ENCODE measurements around the gene ANKRD33B. TPM values are rescaled to one million over a fixed set of nuclear protein-coding genes. Genes with fewer than 3 reads are reported as not detected.

ANKRD33B gene
- total RNA-seq, 1 donor from 2014 or later: 0.84 TPM

DNA sequence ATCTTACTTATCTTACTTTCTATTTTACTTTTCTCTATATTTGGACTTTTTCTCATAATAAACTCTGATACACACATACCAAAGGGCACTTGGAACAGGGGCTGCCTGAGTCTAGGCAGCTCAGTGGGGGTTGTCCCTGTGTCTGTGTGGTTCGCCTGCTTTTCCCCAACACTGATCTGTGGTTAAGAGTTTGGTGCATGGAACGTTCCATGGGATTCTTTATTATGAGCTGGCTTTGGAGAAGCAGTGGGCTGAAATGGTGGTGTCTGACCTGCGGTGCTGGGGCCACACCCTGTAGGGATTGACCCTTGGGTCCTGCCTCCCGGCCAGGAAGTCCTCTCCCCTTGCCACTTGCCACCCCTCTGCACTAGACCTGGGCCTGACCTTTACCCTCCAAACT, 47.4 kb downstream of the ANKRD33B start:
- Mint-ChIP-seq H3K4me1 (peaks cover 12% of the 10 kb centered on the region), H3K4me3 (no peak overlapping the region), H3K36me3 (ENCODE audit: low read depth) (no peaks in the 10 kb centered on the region), H3K27me3 (ENCODE audit: low read depth) (peaks cover 11% of the 10 kb centered on the region), H3K27ac (ENCODE audit: unreplicated experiment) (no peak overlapping the region), H3K9me3 (no peaks in the 10 kb centered on the region)
- TF ChIP-seq CTCF (conservative IDR thresholded peaks at IDR 0.05): no peak
- DNase-seq (ENCODE audit: low read depth, low spot score): no peak

- Mint-ChIP-seq H3K4me1 (peaks cover 6% of the 10 kb centered on the region), H3K9me3 (no peaks in the 10 kb centered on the region), H3K27ac (ENCODE audit: unreplicated experiment) (no peak overlapping the region), H3K36me3 (ENCODE audit: low read depth) (no peaks in the 10 kb centered on the region), H3K27me3 (ENCODE audit: low read depth) (peaks cover 11% of the 10 kb centered on the region), H3K4me3 (no peak overlapping the region)
- DNase-seq (ENCODE audit: low read depth, low spot score): no peak
- no peak for TF ChIP-seq CTCF (conservative IDR thresholded peaks at IDR 0.05)
Observed at GRCh38 chr5:10612251-10612650, 48.4 kb downstream of the ANKRD33B start.

- Mint-ChIP-seq H3K27ac (ENCODE audit: unreplicated experiment) (no peak overlapping the region), H3K27me3 (ENCODE audit: low read depth) (peaks cover 2% of the 10 kb centered on the region), H3K36me3 (ENCODE audit: low read depth) (no peaks in the 10 kb centered on the region), H3K4me3 (no peak overlapping the region), H3K4me1 (no peaks in the 10 kb centered on the region), H3K9me3 (peaks cover 3% of the 10 kb centered on the region)
- no peak for TF ChIP-seq CTCF (conservative IDR thresholded peaks at IDR 0.05)
- DNase-seq (ENCODE audit: low read depth, low spot score): no peak
Observed at GRCh38 chr5:10615693-10616092, 51.8 kb downstream of the ANKRD33B start.

DNA sequence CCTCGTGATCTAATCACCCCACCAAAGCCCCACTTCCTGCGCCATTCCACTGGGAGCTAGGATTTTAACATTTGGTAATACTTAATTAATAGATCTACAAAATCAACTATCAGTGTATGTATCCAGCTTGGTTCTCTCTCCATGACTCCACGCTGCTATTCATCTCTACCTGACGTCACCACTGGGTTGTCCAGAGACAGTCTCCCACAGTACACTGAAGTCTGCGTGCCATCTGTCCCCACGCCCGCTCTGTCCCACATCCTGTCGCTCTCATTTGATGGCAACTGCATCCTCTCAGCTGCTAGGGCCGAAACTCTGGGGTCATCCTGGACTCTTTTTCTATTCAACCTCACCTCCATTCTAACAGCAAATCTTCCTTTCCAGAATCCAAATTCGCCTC, 53.2 kb downstream of the ANKRD33B start:
- H3K27me3 Mint-ChIP-seq (ENCODE audit: low read depth): peaks cover 5% of the 10 kb centered on the region
- H3K9me3 Mint-ChIP-seq: peaks cover 9% of the 10 kb centered on the region
- no peak for DNase-seq (ENCODE audit: low read depth, low spot score)
- no peaks in the 10 kb centered on the region for H3K4me1 Mint-ChIP-seq
- no peaks in the 10 kb centered on the region for H3K36me3 Mint-ChIP-seq (ENCODE audit: low read depth)
- no peak for TF ChIP-seq CTCF (conservative IDR thresholded peaks at IDR 0.05)
- no peak overlapping the region for H3K4me3 Mint-ChIP-seq
- peak overlapping the region; percentile 58 for H3K27ac Mint-ChIP-seq (ENCODE audit: unreplicated experiment)

- Mint-ChIP-seq H3K4me3 (no peak overlapping the region), H3K27me3 (ENCODE audit: low read depth) (peaks cover 5% of the 10 kb centered on the region), H3K9me3 (peaks cover 9% of the 10 kb centered on the region), H3K27ac (ENCODE audit: unreplicated experiment) (no peak overlapping the region), H3K4me1 (no peaks in the 10 kb centered on the region), H3K36me3 (ENCODE audit: low read depth) (no peaks in the 10 kb centered on the region)
- no peak for DNase-seq (ENCODE audit: low read depth, low spot score)
- TF ChIP-seq CTCF (conservative IDR thresholded peaks at IDR 0.05): no peak
Observed at GRCh38 chr5:10618311-10618710, 54.4 kb downstream of the ANKRD33B start.

DNA sequence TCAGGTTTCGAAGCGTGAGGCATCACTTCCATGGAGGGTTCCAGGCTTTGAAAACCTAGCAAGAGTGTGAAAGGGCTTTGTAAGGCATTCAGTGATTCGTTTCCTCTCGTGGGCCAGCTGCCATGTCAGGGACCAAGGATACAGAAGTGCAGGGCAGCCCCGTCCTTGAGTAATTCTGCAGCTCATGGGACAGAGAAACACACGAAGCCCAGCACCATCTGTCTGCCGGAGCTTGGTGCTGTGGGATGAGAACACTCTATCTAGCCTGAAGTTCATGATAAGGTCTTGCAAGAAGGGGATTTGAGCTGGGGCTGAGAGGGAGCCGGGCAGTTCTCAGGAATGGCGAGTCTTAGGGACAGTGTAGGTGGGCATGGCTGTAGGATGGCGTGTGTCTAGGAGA, 55.8 kb downstream of the ANKRD33B start:
- Mint-ChIP-seq H3K9me3 (peaks cover 9% of the 10 kb centered on the region), H3K27ac (ENCODE audit: unreplicated experiment) (no peak overlapping the region), H3K36me3 (ENCODE audit: low read depth) (no peaks in the 10 kb centered on the region), H3K4me1 (no peaks in the 10 kb centered on the region), H3K27me3 (ENCODE audit: low read depth) (peaks cover 5% of the 10 kb centered on the region), H3K4me3 (no peak overlapping the region)
- TF ChIP-seq CTCF (conservative IDR thresholded peaks at IDR 0.05): no peak
- no peak for DNase-seq (ENCODE audit: low read depth, low spot score)

Data from neural crest cell (in vitro differentiated cells).